Stimulated activated CD4-positive, alpha-beta T cell treated with anti-CD3 and anti-CD28 coated beads, Interleukin-2, amount 100 ng/mL, for 4 hours (primary cell): ENCODE results near the gene EGR4.
"Not testable (repeated sequence)": the region's sequence is repeated elsewhere in the genome, so short reads cannot be mapped to it uniquely, and the experiment has no call there.

ENCODE experiments used
- DNase-seq: peaks from one replicate; pipeline ENCODE4 v3.0.0-alpha.2; 2020; ENCODE audit warnings: low read depth

The EGR4 gene

GRCh38 chr2:73263540-73264331 is 29.6 kb downstream of the EGR4 start:
- DNase-seq = no peak

GRCh38 chr2:73262691-73263429 is 30.5 kb downstream of the EGR4 start:
- not testable (repeated sequence) for DNase-seq

GRCh38 chr2:73262108-73262651 is 31.2 kb downstream of the EGR4 start:
- DNase-seq = no peak

GRCh38 chr2:73260338-73260984 is 32.9 kb downstream of the EGR4 start:
- DNase-seq = no peak

- no peak for DNase-seq
Measured at GRCh38 chr2:73259704-73260337, 33.5 kb downstream of the EGR4 start.

GRCh38 chr2:73259276-73259675 is 34.1 kb downstream of the EGR4 start:
- DNase-seq = no peak

GRCh38 chr2:73258913-73259215 is 34.5 kb downstream of the EGR4 start:
- DNase-seq = no peak

- DNase-seq = no peak
Measured at GRCh38 chr2:73258186-73258912, 35.0 kb downstream of the EGR4 start.

- no peak for DNase-seq
Measured at GRCh38 chr2:73257425-73258125, 35.8 kb downstream of the EGR4 start.

- no peak for DNase-seq
Measured at GRCh38 chr2:73257021-73257420, 36.3 kb downstream of the EGR4 start.

GRCh38 chr2:73256618-73256922 is 36.8 kb downstream of the EGR4 start:
- DNase-seq = no peak

- no peak for DNase-seq
Measured at GRCh38 chr2:73255907-73256617, 37.3 kb downstream of the EGR4 start.

GRCh38 chr2:73255007-73255644 is 38.2 kb downstream of the EGR4 start:
- no peak for DNase-seq

- no peak for DNase-seq
Measured at GRCh38 chr2:73254343-73255006, 38.9 kb downstream of the EGR4 start.

- no peak for DNase-seq
Measured at GRCh38 chr2:73253901-73254300, 39.4 kb downstream of the EGR4 start.

- DNase-seq = no peak
Measured at GRCh38 chr2:73253400-73253799, 39.9 kb downstream of the EGR4 start.

GRCh38 chr2:73252238-73253027 is 40.9 kb downstream of the EGR4 start:
- DNase-seq = no peak
